HUDEP-2 (cell line): ENCODE data around the gene SETD4.

Experiments
- DNase-seq, 76 experiments: peaks; one replicate each; lab custom pipeline; 2025; ENCODE audit not compliant: unreplicated experiment in 76 of 76; lab: John Stamatoyannopoulos, UW

The SETD4 gene

DNA sequence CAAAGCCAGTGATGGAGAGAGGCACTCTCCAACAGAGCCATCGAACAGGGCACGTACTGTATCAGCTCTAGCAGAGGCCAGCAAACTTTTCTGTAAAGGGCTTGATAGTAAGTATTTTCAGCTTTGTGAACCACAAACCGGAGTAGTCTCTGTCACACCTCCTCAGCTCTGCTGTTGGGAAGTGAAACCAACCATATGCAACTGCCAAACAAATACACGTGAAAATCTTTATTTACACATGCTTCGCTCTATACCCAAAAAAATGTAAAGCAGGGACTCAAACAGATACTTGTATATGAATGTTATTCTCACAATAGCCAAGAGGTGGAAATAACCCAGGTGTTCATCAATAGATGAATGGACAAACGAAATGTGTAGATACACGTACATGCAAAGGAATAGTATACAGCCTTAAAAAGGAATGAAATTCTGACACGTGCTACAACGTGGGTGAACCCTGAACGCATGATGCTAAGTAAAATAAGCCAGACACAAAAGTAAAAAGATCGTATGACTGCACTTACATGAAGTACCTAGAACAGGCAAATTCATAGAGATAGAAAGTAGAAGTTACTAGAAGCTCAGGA, 39.0 kb downstream of the SETD4 start:
- no peak for DNase-seq

GRCh38 chr21:36015045-36015444, 45.3 kb downstream of the SETD4 start:
- DNase-seq, result no peak

- DNase-seq, result no peak
These were observed 49.5 kb downstream of the SETD4 start for GRCh38 chr21:36010801-36011200.

- no peak for DNase-seq
These were observed 51.8 kb downstream of the SETD4 start for GRCh38 chr21:36008505-36008904.

DNA sequence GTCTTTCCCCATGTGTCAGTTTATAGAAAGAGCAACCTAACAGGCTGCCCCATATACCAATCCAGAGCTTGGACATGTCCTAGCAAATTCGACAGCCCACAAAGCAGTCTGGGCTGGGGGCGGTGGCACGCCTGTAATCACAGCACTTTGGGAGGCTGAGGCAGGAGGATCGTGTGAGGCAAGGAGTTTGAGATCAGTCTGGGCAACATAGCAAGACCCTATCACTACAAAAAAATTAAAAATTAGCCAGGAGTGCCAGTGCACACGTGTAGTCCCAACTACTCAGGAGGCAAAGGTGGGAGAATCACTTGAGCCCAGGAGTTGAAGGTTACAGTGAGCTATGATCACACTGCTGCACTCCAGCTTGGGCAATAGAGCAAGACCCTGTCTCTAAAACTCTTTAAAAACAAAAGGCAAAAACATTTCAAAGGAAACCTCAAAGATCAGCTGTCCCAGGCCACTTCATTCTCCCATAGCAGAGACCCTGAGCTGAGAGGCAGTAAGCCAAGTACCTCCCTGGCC, 54.4 kb downstream of the SETD4 start:
- no peak for DNase-seq

DNA sequence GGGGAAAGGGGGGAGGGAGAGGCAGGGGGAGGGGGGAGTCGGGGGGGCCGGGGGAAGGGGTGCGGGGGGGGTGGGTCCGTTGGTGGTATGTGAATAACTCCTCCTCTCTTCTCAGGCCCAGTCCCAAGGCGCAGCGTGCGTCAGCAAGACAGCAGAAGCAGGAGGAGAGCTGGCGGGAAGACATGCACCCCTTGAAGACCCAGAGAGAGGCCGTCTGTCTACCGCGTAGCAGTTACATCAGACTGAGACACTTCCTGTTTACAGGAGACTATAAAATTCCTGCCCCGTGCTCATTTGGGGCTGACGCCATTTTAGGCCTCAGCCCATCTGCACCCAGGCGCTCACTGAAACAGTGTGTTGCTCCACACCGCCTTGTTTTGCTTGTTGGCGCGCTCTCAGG, 55.3 kb downstream of the SETD4 start:
- DNase-seq, result no peak

DNA sequence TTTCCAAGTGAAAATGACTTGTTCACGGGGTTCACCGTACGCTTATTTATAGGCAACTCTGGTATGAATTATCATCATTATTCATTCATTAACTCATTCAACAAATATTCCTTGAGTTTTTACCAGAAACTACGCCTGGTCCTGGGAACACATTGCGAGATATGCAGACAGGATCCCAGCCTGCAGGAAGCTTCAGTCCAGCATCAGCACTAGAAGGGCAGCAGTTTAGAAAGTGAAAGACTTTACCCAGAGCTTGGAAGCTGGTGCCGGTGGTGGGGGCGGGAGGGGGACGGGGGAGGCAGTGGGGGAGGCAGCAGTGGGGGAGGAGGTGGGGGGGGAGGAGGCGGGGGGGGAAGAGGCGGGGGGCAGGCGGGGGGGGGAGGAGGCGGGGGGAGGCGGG, 55.9 kb downstream of the SETD4 start:
- DNase-seq, result no peak

DNA sequence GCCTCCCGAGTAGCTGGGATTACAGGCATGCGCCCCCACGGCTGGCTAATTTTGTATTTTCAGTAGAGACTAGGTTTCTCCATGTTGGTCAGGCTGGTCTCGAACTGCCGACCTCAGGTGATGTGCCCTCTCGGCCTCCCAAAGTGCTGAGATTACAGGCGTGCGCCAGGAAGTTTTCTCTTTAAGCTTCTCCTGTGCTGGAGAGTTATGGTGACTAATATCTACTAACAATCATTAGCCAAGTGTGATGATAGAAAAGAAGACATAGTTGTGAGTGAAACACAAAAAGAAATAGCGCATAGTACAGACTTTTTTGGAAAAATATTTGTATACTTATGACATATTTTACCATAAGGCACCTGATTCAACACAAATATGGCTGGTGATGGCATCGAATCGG, 56.5 kb downstream of the SETD4 start:
- DNase-seq, result no peak

GRCh38 chr21:35996217-35996616, 64.1 kb downstream of the SETD4 start:
- DNase-seq, result no peak

GRCh38 chr21:35995522-35996088, 64.7 kb downstream of the SETD4 start:
- no peak for DNase-seq

DNA sequence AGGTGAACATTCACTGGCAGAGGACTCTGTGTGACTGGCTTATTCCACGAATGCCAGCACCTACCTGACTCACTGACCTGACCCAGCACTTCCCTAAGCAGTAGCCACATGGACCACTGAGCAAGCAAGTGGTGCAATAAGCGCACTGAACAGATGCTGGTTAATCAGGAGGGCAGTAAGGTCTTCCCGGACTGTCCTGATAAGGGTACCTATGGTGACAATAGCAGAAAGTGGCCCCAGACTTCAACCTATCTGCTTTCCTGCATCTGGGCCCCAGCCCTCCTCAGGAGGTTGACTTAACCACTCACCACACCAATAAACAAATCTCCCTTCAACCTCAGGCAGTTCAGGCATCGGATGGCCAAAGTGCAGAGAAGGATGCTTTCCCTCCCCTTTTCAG, 65.7 kb downstream of the SETD4 start:
- no peak for DNase-seq

- DNase-seq, result no peak
These were observed 66.3 kb downstream of the SETD4 start for GRCh38 chr21:35993875-35994490.

DNA sequence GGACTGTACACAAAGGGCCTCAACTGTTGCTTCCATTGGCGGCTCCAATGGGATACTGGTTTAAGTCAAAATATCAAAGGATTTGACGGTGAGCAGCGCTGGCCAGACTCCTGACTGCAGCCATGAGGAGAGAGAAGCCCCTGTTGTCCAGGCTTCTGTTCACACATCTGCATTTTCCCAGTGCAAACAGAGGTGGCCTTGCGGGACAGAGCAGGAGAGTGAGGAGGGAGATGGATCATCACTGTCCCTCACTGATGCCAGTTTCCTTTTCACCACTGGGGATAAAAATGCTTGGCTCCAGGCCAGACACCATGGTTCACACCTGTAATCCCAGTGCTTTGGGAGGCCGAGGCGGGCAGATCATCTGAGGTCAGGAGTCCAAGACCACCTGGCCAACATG, 69.2 kb downstream of the SETD4 start:
- no peak for DNase-seq

- no peak for DNase-seq
These were observed 69.7 kb downstream of the SETD4 start for GRCh38 chr21:35990609-35991008.

- no peak for DNase-seq
These were observed 71.1 kb downstream of the SETD4 start for GRCh38 chr21:35989138-35989735.

DNA sequence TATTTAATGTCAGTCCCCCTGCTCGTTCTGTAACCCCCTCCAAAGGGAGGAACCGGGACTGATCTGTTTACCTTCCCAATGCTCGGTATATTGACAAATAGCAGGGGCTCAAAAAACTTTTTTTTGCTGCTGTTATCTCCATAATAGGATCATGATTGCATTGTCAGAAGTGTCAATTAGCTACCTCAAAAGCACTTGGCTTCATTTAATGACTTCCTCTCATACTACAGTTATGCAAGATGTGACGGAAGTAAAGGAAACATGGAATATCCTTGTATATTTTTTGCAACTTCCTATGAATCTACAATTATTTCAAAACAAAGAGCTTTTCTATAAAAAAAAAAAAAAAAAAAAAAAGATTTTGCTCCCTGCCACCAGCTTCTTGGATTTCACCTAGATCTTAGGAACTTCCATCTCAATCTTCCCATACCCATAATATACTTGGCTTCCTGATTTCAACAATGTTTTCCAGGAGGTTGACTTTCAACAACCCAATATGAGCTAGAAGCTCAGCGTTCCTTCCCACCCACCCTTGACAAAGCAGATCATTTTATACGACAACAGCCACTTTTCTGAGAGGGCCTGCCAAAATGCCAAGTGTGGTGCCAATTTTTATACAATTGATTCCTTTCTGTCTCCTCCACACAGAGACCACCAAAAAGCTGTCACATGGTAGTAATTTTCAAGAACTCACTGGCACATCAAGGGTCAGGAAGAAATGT, 71.7 kb downstream of the SETD4 start:
- DNase-seq, result no peak

DNA sequence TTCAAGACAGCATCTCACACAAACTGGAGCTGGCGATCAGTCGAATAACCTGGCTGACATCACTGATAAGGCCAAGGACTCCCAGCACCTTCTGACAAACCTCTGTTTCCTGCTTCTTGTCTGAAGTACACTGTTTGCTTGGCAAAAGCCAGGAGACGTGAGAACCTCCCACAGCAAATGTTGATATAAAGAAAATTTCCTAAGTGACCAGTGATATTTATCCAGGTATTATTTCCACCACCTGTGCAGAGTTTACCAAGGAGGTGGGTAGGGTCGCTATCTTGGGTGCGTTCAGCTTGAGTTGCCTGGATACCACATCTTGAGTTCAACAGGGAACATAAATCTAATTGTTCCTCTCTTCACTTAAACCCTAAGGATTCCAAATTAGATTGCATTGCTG, 72.9 kb downstream of the SETD4 start:
- no peak for DNase-seq

DNA sequence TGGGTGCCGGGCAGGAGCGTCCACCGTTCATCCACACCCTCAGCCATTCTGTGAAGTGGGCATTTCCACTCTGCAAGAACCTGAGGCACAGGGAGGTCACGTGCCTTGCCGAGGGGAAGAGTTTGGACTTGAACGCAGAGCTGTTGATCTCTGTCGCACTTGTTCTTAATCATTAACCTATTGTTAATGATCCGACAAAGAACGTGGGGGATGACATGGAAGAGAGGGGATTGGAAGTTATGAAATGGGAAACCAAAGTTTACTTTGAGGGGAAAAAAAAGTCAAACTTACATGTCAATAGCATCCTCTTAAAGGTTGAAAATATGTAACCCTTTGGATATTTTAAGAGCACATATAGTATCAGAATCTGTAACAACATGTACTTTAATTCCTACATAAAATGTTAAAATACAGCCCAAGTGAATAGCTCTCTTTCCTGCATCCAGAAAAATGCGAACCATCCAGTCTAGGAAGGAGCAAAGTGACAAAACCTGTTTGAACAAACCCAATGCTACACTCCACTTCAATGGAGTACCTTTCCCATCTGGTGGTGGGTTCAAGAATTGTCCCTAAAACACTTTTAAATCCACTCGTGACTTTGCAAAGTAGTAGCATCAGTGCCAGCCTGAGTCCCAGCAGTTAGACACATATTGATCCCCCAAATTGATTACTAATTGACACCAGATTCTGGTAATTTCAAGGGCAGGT, 75.5 kb downstream of the SETD4 start:
- DNase-seq, result no peak
